ENCODE measurements around the gene RNF123.

Gene RNF123

DNA sequence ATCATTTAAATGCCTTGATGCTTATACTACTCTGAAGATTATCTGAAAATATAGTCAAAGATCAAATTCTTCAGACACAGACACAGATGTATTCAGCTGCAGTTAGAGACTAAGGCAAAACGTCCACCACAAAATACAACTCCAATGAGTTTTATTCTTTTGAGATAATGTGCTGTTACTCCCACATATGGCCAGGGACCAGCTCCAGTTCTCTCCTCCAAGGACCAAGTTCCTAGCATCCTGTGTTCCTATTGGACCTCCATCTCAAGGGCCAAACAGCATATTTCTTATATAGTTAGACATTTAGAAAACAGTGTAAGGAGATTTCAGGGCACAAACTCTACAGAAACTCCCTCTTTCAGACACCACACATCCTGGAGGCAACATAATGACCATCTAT, 69.9 kb downstream of the RNF123 start:
- no peak overlapping the region for H3K4me3 ChIP-seq (ENCODE audit: low read depth in 1 of 2, low read length in 2 of 2)
- H3K36me3 ChIP-seq (ENCODE audit: control insufficient read depth in 1 of 2, insufficient read depth in 2 of 2, low read length in 2 of 2): no peaks in the 10 kb centered on the region
- no peak overlapping the region for H3K9ac ChIP-seq (ENCODE audit: low read depth in 1 of 2, low read length in 2 of 2)
- no peak overlapping the region for H3K27ac ChIP-seq (ENCODE audit: low read depth, low read length)
- no peaks in the 10 kb centered on the region for H3K27me3 ChIP-seq (ENCODE audit: control insufficient read depth in 1 of 2, insufficient read depth in 2 of 2, low read length in 2 of 2)
- no peaks in the 10 kb centered on the region for H3K9me3 ChIP-seq (ENCODE audit: control insufficient read depth in 1 of 2, low read length in 2 of 2)
- peaks cover 0 to 2% of the 10 kb centered on the region in 2 donors for H3K4me1 ChIP-seq (ENCODE audit: control insufficient read depth in 1 of 2, insufficient read depth in 2 of 2, low read length in 2 of 2)

DNA sequence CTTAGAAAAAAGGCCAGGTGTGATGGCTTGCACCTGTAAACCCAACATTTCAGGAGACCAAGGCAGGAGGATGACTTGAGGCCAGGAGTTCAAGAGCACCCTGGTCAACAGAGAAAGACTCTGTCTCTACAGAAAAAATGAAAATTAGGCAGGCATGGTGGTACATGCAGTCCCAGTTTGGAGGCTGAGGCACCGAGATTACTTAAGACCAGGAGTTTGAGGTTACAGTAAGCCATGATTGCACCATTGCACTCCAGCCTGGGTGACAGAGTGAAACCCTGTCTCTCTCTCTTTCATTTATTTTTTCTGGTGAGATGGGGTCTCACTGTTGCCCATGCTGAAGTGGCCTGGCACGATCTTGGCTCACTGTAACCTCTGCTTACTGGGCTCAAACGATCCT, 72.3 kb downstream of the RNF123 start:
- Histone ChIP-seq H3K4me3 (ENCODE audit: low read depth in 1 of 2, low read length in 2 of 2) (no peak overlapping the region), H3K27ac (ENCODE audit: low read depth, low read length) (no peak overlapping the region), H3K9ac (ENCODE audit: low read depth in 1 of 2, low read length in 2 of 2) (no peak overlapping the region), H3K27me3 (ENCODE audit: control insufficient read depth in 1 of 2, insufficient read depth in 2 of 2, low read length in 2 of 2) (no peaks in the 10 kb centered on the region), H3K36me3 (ENCODE audit: control insufficient read depth in 1 of 2, insufficient read depth in 2 of 2, low read length in 2 of 2) (no peaks in the 10 kb centered on the region), H3K9me3 (ENCODE audit: control insufficient read depth in 1 of 2, low read length in 2 of 2) (no peaks in the 10 kb centered on the region), H3K4me1 (ENCODE audit: control insufficient read depth in 1 of 2, insufficient read depth in 2 of 2, low read length in 2 of 2) (peaks cover 0 to 2% of the 10 kb centered on the region in 2 donors)

DNA sequence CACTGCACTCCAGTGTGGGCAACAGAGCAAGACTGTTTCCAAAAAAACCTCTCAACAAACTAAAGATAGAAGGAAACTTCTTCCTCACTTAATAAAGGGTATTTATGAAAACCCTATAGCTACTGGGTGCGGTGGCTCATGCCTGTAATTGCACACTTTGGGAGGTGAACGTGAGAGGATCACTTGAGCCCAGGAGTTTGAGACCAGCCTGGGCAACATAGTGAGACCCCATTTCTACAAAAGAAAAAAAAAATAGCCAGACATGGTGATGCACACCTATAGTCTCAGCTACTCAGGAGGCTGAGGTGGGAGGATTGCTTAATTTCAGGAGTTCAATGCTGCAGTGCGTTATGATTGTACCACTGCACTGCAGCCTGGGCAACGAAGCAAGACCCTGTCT, 74.6 kb downstream of the RNF123 start:
- Histone ChIP-seq H3K36me3 (ENCODE audit: control insufficient read depth in 1 of 2, insufficient read depth in 2 of 2, low read length in 2 of 2) (no peaks in the 10 kb centered on the region), H3K9ac (ENCODE audit: low read depth in 1 of 2, low read length in 2 of 2) (no peak overlapping the region), H3K27ac (ENCODE audit: low read depth, low read length) (no peak overlapping the region), H3K4me1 (ENCODE audit: control insufficient read depth in 1 of 2, insufficient read depth in 2 of 2, low read length in 2 of 2) (peaks cover 0 to 2% of the 10 kb centered on the region in 2 donors), H3K9me3 (ENCODE audit: control insufficient read depth in 1 of 2, low read length in 2 of 2) (no peaks in the 10 kb centered on the region), H3K4me3 (ENCODE audit: low read depth in 1 of 2, low read length in 2 of 2) (no peak overlapping the region), H3K27me3 (ENCODE audit: control insufficient read depth in 1 of 2, insufficient read depth in 2 of 2, low read length in 2 of 2) (no peaks in the 10 kb centered on the region)

- Histone ChIP-seq H3K27me3 (ENCODE audit: control insufficient read depth in 1 of 2, insufficient read depth in 2 of 2, low read length in 2 of 2) (no peaks in the 10 kb centered on the region), H3K4me3 (ENCODE audit: low read depth in 1 of 2, low read length in 2 of 2) (no peak overlapping the region), H3K4me1 (ENCODE audit: control insufficient read depth in 1 of 2, insufficient read depth in 2 of 2, low read length in 2 of 2) (no peaks in the 10 kb centered on the region), H3K9me3 (ENCODE audit: control insufficient read depth in 1 of 2, low read length in 2 of 2) (no peaks in the 10 kb centered on the region), H3K9ac (ENCODE audit: low read depth in 1 of 2, low read length in 2 of 2) (no peak overlapping the region), H3K36me3 (ENCODE audit: control insufficient read depth in 1 of 2, insufficient read depth in 2 of 2, low read length in 2 of 2) (peaks cover 0 to 10% of the 10 kb centered on the region in 2 donors), H3K27ac (ENCODE audit: low read depth, low read length) (no peak overlapping the region)
Measured at GRCh38 chr3:49769286-49769915, 80.0 kb downstream of the RNF123 start.

DNA sequence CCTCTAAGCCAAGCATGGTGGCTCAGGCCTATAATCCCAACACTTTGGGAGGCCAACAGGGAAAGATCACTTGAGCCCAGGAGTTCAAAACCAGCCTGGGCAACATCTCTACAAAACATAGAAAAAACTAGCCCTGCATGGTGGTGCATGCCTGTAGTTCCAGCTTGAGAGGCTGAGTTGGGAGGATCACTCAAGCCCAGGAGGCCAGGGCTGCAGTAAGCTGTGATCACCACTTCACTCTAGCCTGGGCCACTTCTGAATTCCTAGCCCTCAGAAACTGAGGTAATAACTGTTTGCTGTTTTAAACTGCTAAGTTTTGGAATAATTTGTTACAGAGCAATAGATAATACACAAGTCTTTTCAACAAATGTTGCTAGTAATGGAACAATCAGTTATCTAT, 80.6 kb downstream of the RNF123 start:
- H3K9me3 ChIP-seq (ENCODE audit: control insufficient read depth in 1 of 2, low read length in 2 of 2): no peaks in the 10 kb centered on the region

More for the DNA sequence above, 80.6 kb downstream of the RNF123 start:
- peaks cover 0 to 10% of the 10 kb centered on the region in 2 donors for H3K36me3 ChIP-seq (ENCODE audit: control insufficient read depth in 1 of 2, insufficient read depth in 2 of 2, low read length in 2 of 2)
- no peak overlapping the region for H3K27ac ChIP-seq (ENCODE audit: low read depth, low read length)
- no peaks in the 10 kb centered on the region for H3K27me3 ChIP-seq (ENCODE audit: control insufficient read depth in 1 of 2, insufficient read depth in 2 of 2, low read length in 2 of 2)
- H3K9ac ChIP-seq (ENCODE audit: low read depth in 1 of 2, low read length in 2 of 2): no peak overlapping the region
- no peak overlapping the region for H3K4me3 ChIP-seq (ENCODE audit: low read depth in 1 of 2, low read length in 2 of 2)
- H3K4me1 ChIP-seq (ENCODE audit: control insufficient read depth in 1 of 2, insufficient read depth in 2 of 2, low read length in 2 of 2): no peaks in the 10 kb centered on the region

All from duodenal mucosa (tissue), 2 donors.